Heart left ventricle (tissue), 11 donors: Measurements from ENCODE around the gene VSTM2L. TPM values are rescaled to one million over a fixed set of nuclear protein-coding genes. Genes with fewer than 3 reads are reported as not detected.

ENCODE experiments used
- polyA plus RNA-seq, 2 donors: library from polyadenylated mRNA; stranded (reverse); fragments of 200-250 nt; gene quantifications; one replicate each; pipeline ENCODE4 v1.2.3, GENCODE V29; 2013
- total RNA-seq, 9 donors: library from RNA; depleted of rRNA in 2 of 9; stranded (reverse); fragments of >200 nt in 2 of 9; fragmentation: NEBNext Ultra II Directional in 3 of 9; extraction: Animal tissue kit (Norgen Biotek cat#: 25700) in 3 of 9; gene quantifications; one replicate each; pipeline versions ENCODE4 v1.1.0 to v1.2.4, GENCODE V29; 2016 to 2023
- donor health status: ischemic (EF 13 %, LVEDD 7.1; RV severe dilation, severe dysfunction).
- donor health status: healthy with polysubstance abuse.
- donor health status: DM: no; HTN: yes; CAD: no.
- donor health status: DM: no; HTN: no; CAD: no.
- donor health status: ischemic (EF 25% LVEDD 5.7; RV mildly dilated, moderate dysfunction).
- donor health status: healthy.
- donor health status: DM: yes; HTN: yes; CAD: no.
- donor health status: PGD.
- donor health status: nonischemic (EF 23%, LVEDD 6.1; RV moderate dilation, normal function).

VSTM2L gene
- total and polyA plus RNA-seq, 11 donors: 3.7 to 49.5 (median 17.4) TPM

Other genes with a start within 250 kb of the VSTM2L start
- gene CTNNBL1, start 209.1 kb upstream of the VSTM2L start, total RNA-seq: 10 to 100 TPM; 22.6 to 68.9 (median 50.5) TPM
- 10 to 100 TPM; 40.7 to 56.2 TPM for gene CTNNBL1, start 209.1 kb upstream of the VSTM2L start, polyA plus RNA-seq
- gene TTI1, start 130.3 kb downstream of the VSTM2L start, total RNA-seq: 10 to 100 TPM in 8 of 9 donors, 1 to 10 TPM in 1; 9.7 to 13.3 (median 11.0) TPM
- 10 to 100 TPM in 1 of 2 donors, 1 to 10 TPM in 1; 7.3 to 10.9 TPM for gene TTI1, start 130.3 kb downstream of the VSTM2L start, polyA plus RNA-seq
- gene RPRD1B, start 130.6 kb downstream of the VSTM2L start, total RNA-seq: 10 to 100 TPM; 32.5 to 60.2 (median 43.1) TPM
- gene RPRD1B, start 130.6 kb downstream of the VSTM2L start, polyA plus RNA-seq: 10 to 100 TPM in 1 of 2 donors, 1 to 10 TPM in 1; 9.1 to 41.3 TPM